LNCAP (cell line): ENCODE measurements around the gene MSGN1.

Experiments
- CTCF ChIP-seq: fragments of 450-650 bp; IDR thresholded peaks from 2 replicates; pipeline ENCODE4 v1.5.1; 2017; ENCODE audit warnings: mild to moderate bottlenecking

MSGN1 gene

GRCh38 chr2:17798338-17798737 lies 17.9 kb upstream of the MSGN1 start:
- TF ChIP-seq CTCF: no peak

DNA sequence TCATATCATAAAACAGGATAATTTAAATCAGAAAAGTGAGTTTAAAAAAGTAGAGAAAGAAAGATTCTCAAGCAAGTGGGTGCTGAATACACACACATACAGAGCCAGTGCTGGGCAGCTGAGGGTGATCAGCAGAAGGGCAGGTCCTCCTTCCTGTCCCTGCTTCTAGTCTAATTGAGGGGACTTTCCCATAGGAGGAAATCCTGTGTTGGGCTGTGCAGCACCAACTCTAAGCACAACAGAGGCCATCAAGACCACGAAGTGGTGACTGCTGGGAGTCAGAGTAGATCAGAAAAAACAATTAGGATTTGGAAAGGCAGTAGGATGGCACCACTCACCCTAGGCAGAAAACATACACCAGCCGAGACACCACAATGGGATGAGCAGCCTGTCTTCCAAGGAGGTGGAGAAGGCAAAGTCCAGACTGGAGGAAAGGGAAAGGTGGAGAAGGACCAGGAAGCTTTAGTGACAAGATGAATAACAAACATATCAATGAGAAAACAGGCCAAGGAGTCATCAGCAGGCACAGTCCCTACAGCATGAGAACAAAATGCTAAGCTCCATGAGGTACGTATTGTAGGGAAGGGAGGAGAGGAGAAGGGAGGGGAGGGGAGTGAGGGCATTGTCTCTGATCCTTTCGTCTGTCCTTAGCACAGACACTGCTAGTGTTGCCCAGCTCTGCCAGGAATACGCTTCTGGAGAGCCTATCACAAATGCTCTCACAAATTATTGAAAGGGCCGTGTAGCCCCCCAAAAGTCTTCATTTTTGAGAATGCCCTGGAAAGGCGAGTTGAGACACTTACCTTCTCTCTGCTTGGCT lies 16.7 kb upstream of the MSGN1 start:
- no peak for TF ChIP-seq CTCF

- no peak for TF ChIP-seq CTCF
Observed at GRCh38 chr2:17800219-17800618, 16.0 kb upstream of the MSGN1 start.

DNA sequence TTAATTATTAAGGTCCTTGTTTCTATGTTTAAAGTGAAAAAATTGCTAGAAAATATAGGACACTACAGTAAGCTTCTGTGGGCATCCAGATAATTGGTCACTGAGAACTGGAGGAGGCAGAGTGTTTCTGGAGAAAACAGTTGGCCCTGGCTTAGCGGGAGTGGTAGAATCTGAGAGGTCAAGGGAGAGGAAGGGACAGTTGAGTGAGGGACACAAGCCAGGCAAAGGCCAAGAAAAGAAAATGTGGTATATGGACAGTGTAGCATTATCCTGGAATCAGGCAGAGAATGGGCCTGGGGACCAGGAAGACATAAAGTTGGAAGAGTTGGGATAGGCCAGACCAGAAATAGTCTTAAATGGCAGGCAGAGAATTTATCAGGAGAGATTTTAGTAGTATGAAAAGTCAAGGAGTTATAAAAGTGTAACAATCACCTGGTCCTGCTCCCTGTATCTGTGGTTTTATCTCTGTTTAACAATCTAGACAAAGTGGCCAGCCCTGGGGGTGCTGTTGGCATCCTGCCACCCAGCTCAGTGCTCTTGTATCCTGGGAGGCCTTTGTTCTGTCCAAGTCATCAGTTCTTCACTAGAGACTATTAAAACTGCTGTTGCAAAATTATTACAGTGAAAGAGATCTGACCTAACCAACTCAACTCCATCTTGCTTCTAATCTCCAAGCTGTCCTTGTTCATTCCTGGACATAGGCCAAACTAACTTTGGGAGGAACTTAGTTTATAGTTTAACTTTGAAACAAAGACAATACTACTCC lies 15.4 kb upstream of the MSGN1 start:
- TF ChIP-seq CTCF: no peak

GRCh38 chr2:17803497-17803896 lies 12.8 kb upstream of the MSGN1 start:
- TF ChIP-seq CTCF: no peak

DNA sequence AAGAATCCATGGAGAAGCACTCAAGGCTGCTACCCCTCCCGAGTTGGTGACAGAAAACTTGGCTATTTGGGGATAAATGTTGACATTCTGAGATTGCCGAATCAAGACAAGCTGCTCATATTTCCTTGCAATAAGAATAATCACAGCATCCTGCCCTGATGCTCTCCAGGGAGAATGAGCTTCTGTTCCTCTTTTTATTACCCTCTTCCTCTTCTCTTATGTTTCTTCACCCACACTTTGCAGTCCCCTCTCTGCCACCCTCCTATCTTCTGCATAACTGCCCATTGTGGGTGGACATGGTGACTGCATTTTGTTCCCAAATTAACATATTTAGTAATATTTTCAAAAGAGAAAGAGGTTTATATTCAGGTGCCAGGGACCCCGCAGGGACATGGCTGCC lies 11.9 kb upstream of the MSGN1 start:
- no peak for TF ChIP-seq CTCF

DNA sequence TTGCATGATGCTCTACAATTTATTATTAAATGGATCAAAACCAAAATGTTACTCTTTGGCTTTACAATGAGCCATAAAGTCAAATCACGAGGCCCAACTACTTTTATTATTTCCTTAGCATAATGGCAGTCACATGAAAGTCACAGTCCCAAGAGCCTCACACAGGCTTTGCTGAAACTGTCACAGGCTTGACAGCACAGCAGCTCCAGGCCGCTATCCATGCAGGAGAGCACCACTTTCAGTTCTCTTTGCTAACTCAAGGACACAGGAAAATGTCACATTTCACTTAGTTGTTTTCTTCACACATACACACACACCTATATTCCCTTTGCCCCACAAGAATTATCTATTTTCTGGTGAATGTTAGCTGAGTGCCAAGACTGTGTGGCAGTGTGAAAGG lies 11.1 kb upstream of the MSGN1 start:
- no peak for TF ChIP-seq CTCF
